ENCODE measurements around the gene PGM1. TPM values are rescaled to one million over a fixed set of nuclear protein-coding genes. Genes with fewer than 3 reads are reported as not detected.

PGM1 gene
- total RNA-seq, 2 experiments from 2014 or later = 43.2 to 56.9 TPM

GRCh38 chr1:63621698-63622097 is 28.5 kb downstream of the PGM1 start:
- BruUV-seq (replicated peaks) = no TSS peak
- Histone ChIP-seq H2AFZ (ENCODE audit: low read length) (no peak overlapping the region), H3K9me3 (ENCODE audit: low read length) (no peaks in the 10 kb centered on the region), H3K4me1 (ENCODE audit: insufficient read depth, low read length, poor library complexity, severe bottlenecking) (no peaks in the 10 kb centered on the region), H3K27ac (ENCODE audit: low read depth, low read length, poor library complexity, severe bottlenecking) (no peak overlapping the region), H3K36me3 (ENCODE audit: insufficient read depth, low read length) (no peaks in the 10 kb centered on the region), H3K4me2 (ENCODE audit: low read length) (no peak overlapping the region), H3K4me3 (ENCODE audit: low read depth, low read length, poor library complexity, severe bottlenecking) (no peak overlapping the region), H3K79me2 (ENCODE audit: insufficient read depth, low read depth, low read length) (no peaks in the 10 kb centered on the region), H4K20me1 (ENCODE audit: insufficient read depth, low read length) (no peaks in the 10 kb centered on the region; the same call in 1 of the 2 replicates), H3K9me2 (ENCODE audit: insufficient read depth, low read length) (no peaks in the 10 kb centered on the region)
- ChIA-PET POLR2A (no interaction called here), CTCF (ENCODE audit: unreplicated experiment) (no interaction called here)
- DNase-seq (ENCODE audit: low spot score) = no peak
- TF ChIP-seq EZH2phosphoT487 (IDR thresholded peaks at IDR 0.05; ENCODE audit: borderline replicate concordance, low read depth, low read length) = no peak
- intact Hi-C loops (cut with micrococcal nuclease; ENCODE audit: unreplicated experiment) = no loop called here

GRCh38 chr1:63622849-63623566 is 29.8 kb downstream of the PGM1 start:
- Histone ChIP-seq H3K4me2 (ENCODE audit: low read length) (no peak overlapping the region; the same call in 1 of the 2 replicates), H3K4me3 (ENCODE audit: low read depth, low read length, poor library complexity, severe bottlenecking) (no peak overlapping the region), H3K9me3 (ENCODE audit: low read length) (no peaks in the 10 kb centered on the region), H3K27ac (ENCODE audit: low read depth, low read length, poor library complexity, severe bottlenecking) (no peak overlapping the region), H3K79me2 (ENCODE audit: insufficient read depth, low read depth, low read length) (no peaks in the 10 kb centered on the region), H2AFZ (ENCODE audit: low read length) (no peak overlapping the region), H3K4me1 (ENCODE audit: insufficient read depth, low read length, poor library complexity, severe bottlenecking) (no peaks in the 10 kb centered on the region), H3K9me2 (ENCODE audit: insufficient read depth, low read length) (no peaks in the 10 kb centered on the region), H4K20me1 (ENCODE audit: insufficient read depth, low read length) (no peaks in the 10 kb centered on the region; the same call in 1 of the 2 replicates), H3K36me3 (ENCODE audit: insufficient read depth, low read length) (no peaks in the 10 kb centered on the region)
- BruUV-seq (replicated peaks) = no TSS peak
- DNase-seq (ENCODE audit: low spot score) = no peak
- TF ChIP-seq EZH2phosphoT487 (IDR thresholded peaks at IDR 0.05; ENCODE audit: borderline replicate concordance, low read depth, low read length) (no peak), CTCF (conservative IDR thresholded peaks at IDR 0.05; ENCODE audit: low read length) (no peak)
- POLR2A ChIA-PET = interaction anchor here (0.7 to 1.8 kb wide), 6 partner anchors 12 to 1144 kb away, joined by 3 to 5 read pairs (median 4); no protein-coding TSS in a partner anchor
- intact Hi-C loops (cut with micrococcal nuclease; ENCODE audit: unreplicated experiment) = no loop called here
- CTCF ChIA-PET (ENCODE audit: unreplicated experiment) = no interaction called here

GRCh38 chr1:63623952-63624351 is 30.7 kb downstream of the PGM1 start:
- H3K36me3 ChIP-seq (ENCODE audit: insufficient read depth, low read length) = no peaks in the 10 kb centered on the region
- ChIA-PET POLR2A (interaction anchor here (1.6 to 1.8 kb wide), 2 partner anchors 13 to 15 kb away, joined by 4 to 5 read pairs; no protein-coding TSS in a partner anchor), CTCF (ENCODE audit: unreplicated experiment) (no interaction called here)
- H3K27ac ChIP-seq (ENCODE audit: low read depth, low read length, poor library complexity, severe bottlenecking) = no peak overlapping the region
- no peaks in the 10 kb centered on the region for H3K79me2 ChIP-seq (ENCODE audit: insufficient read depth, low read depth, low read length)
- TF ChIP-seq CTCF (conservative IDR thresholded peaks at IDR 0.05; ENCODE audit: low read length) (no peak), EZH2phosphoT487 (IDR thresholded peaks at IDR 0.05; ENCODE audit: borderline replicate concordance, low read depth, low read length) (no peak)
- no peaks in the 10 kb centered on the region for H3K4me1 ChIP-seq (ENCODE audit: insufficient read depth, low read length, poor library complexity, severe bottlenecking)
- intact Hi-C loops (cut with micrococcal nuclease; ENCODE audit: unreplicated experiment) = no loop called here
- no peak overlapping the region for H3K4me2 ChIP-seq (ENCODE audit: low read length)
- H3K9me3 ChIP-seq (ENCODE audit: low read length) = no peaks in the 10 kb centered on the region
- no TSS peak for BruUV-seq (replicated peaks)
- H4K20me1 ChIP-seq (ENCODE audit: insufficient read depth, low read length) = no peaks in the 10 kb centered on the region
- DNase-seq (ENCODE audit: low spot score) = no peak
- H2AFZ ChIP-seq (ENCODE audit: low read length) = no peak overlapping the region
- no peak overlapping the region for H3K4me3 ChIP-seq (ENCODE audit: low read depth, low read length, poor library complexity, severe bottlenecking)
- no peaks in the 10 kb centered on the region for H3K9me2 ChIP-seq (ENCODE audit: insufficient read depth, low read length)
